Urothelium cell line (cell line): Measurements from ENCODE around the gene MCRS1.

ENCODE experiments used
- DNase-seq: peaks from one replicate; pipeline ENCODE4 v3.0.0; 2011; ENCODE audit warnings: low spot score, mixed read lengths
- FAIRE-seq: peaks from 2 replicates; lab custom pipeline; 2011; peaks lifted over from hg19 to GRCh38; lab: Jason Lieb, UNC

The MCRS1 gene

GRCh38 chr12:49583366-49584094 is 15.6 kb upstream of the MCRS1 start:
- FAIRE-seq (no peak), DNase-seq (no peak)

GRCh38 chr12:49582850-49583249 is 14.9 kb upstream of the MCRS1 start:
- DNase-seq (no peak), FAIRE-seq (no peak)

- FAIRE-seq (no peak), DNase-seq (no peak)
Observed at GRCh38 chr12:49582201-49582600, 14.3 kb upstream of the MCRS1 start.

GRCh38 chr12:49580572-49581535 is 12.9 kb upstream of the MCRS1 start:
- FAIRE-seq (no peak), DNase-seq (peak; percentile 85)

GRCh38 chr12:49578471-49579112 is 10.7 kb upstream of the MCRS1 start:
- FAIRE-seq, result no peak
- no peak for DNase-seq

- FAIRE-seq (no peak), DNase-seq (no peak)
Observed at GRCh38 chr12:49577589-49578315, 9.8 kb upstream of the MCRS1 start.

- FAIRE-seq, result no peak
Observed at GRCh38 chr12:49568442-49569162, 660 bp upstream of the MCRS1 start.

GRCh38 chr12:49567302-49567610 is 686 bp downstream of the MCRS1 start:
- DNase-seq (no peak), FAIRE-seq (no peak)

More at GRCh38 chr12:49568442-49569162, 660 bp upstream of the MCRS1 start:
- DNase-seq, result peak; percentile 32

GRCh38 chr12:49566361-49566760 is 1.6 kb downstream of the MCRS1 start:
- DNase-seq (no peak), FAIRE-seq (no peak)

- DNase-seq (no peak), FAIRE-seq (no peak)
Observed at GRCh38 chr12:49565406-49566265, 2.3 kb downstream of the MCRS1 start.

- FAIRE-seq, result no peak
- no peak for DNase-seq
Observed at GRCh38 chr12:49564686-49565405, 3.1 kb downstream of the MCRS1 start.

- FAIRE-seq, result no peak
Observed at GRCh38 chr12:49563951-49564685, 3.8 kb downstream of the MCRS1 start.

GRCh38 chr12:49562831-49563230 is 5.1 kb downstream of the MCRS1 start:
- FAIRE-seq (no peak), DNase-seq (no peak)

More at GRCh38 chr12:49563951-49564685, 3.8 kb downstream of the MCRS1 start:
- no peak for DNase-seq

GRCh38 chr12:49562233-49562632 is 5.7 kb downstream of the MCRS1 start:
- FAIRE-seq, result no peak
- DNase-seq, result no peak

GRCh38 chr12:49560695-49561094 is 7.2 kb downstream of the MCRS1 start:
- DNase-seq (no peak), FAIRE-seq (no peak)

GRCh38 chr12:49559011-49559675 is 8.8 kb downstream of the MCRS1 start:
- no peak for FAIRE-seq

GRCh38 chr12:49558526-49558925 is 9.4 kb downstream of the MCRS1 start:
- no peak for FAIRE-seq

More at GRCh38 chr12:49559011-49559675, 8.8 kb downstream of the MCRS1 start:
- no peak for DNase-seq

GRCh38 chr12:49557917-49558215 is 10.1 kb downstream of the MCRS1 start:
- DNase-seq (no peak), FAIRE-seq (no peak)

More at GRCh38 chr12:49558526-49558925, 9.4 kb downstream of the MCRS1 start:
- DNase-seq, result no peak
